ENCODE measurements around the gene NDUFC1.

- TF ChIP-seq CTCF (conservative IDR thresholded peaks at IDR 0.05; ENCODE audit: low read depth, low read length) (no peak), MAZ (IDR thresholded peaks at IDR 0.05; ENCODE audit: borderline replicate concordance, low read depth, low read length) (no peak), POLR2A (IDR thresholded peaks at IDR 0.05; ENCODE audit: low read depth, low read length) (no peak), CEBPB (IDR thresholded peaks at IDR 0.05; ENCODE audit: low read depth, low read length) (no peak), RFX5 (IDR thresholded peaks at IDR 0.05; ENCODE audit: low read depth, low read length) (no peak), USF2 (IDR thresholded peaks at IDR 0.05; ENCODE audit: low read depth, low read length) (no peak), ELK1 (IDR thresholded peaks at IDR 0.05; ENCODE audit: borderline replicate concordance, low read depth, low read length) (no peak), SMC3 (IDR thresholded peaks at IDR 0.05; ENCODE audit: low read depth, low read length) (no peak), CHD1 (IDR thresholded peaks at IDR 0.05; ENCODE audit: low read depth, low read length) (no peak), BHLHE40 (IDR thresholded peaks at IDR 0.05; ENCODE audit: low read depth, low read length) (no peak), FOS (IDR thresholded peaks at IDR 0.05; ENCODE audit: low read depth, low read length) (no peak), MAFK (IDR thresholded peaks at IDR 0.05; ENCODE audit: low read depth, low read length) (no peak), RAD21 (IDR thresholded peaks at IDR 0.05; ENCODE audit: low read length) (no peak), RCOR1 (IDR thresholded peaks at IDR 0.05; ENCODE audit: insufficient replicate concordance, low read length) (no peak)
Measured at GRCh38 chr4:139253713-139254112, 48.6 kb downstream of the NDUFC1 start.

Measured in IMR-90 (cell line).